ENCODE results near the gene AKAP12. TPM values are rescaled to one million over a fixed set of nuclear protein-coding genes. Genes with fewer than 3 reads are reported as not detected.

Gene AKAP12
- total and polyA plus RNA-seq, 2 donors (not counting 1 experiment from before 2014, with no cell fraction given) = 0.04 to 0.22 TPM

GRCh38 chr6:151370509-151371078, 130.8 kb downstream of the AKAP12 start:
- Histone ChIP-seq H3K9ac (ENCODE audit: low read length) (no peak overlapping the region), H3K4me2 (replicated peaks; ENCODE audit: low read depth, low read length, poor library complexity, severe bottlenecking) (no peak overlapping the region), H3K27me3 (replicated peaks in 1 of 4; ENCODE audit: control extremely low read depth in 1 of 4, control insufficient read depth in 3 of 4, insufficient read depth in 4 of 4, low read length in 3 of 4) (no peaks in the 10 kb centered on the region), H3K4me1 (ENCODE audit: control insufficient read depth in 2 of 2, insufficient read depth in 2 of 2, low read length in 2 of 2) (peaks cover 12% of the 10 kb centered on the region in 2 donors), H3K4me3 (ENCODE audit: control extremely low read depth in 1 of 5, extremely low read depth in 1 of 5, insufficient read depth in 1 of 5, low read depth in 2 of 5, low read length in 4 of 5) (no peak overlapping the region), H3K9me3 (ENCODE audit: control extremely low read depth in 1 of 3, control insufficient read depth in 2 of 3, insufficient read depth in 1 of 3, low read length in 2 of 3) (no peaks in the 10 kb centered on the region), H4K20me1 (ENCODE audit: control insufficient read depth, insufficient read depth, low read length, poor library complexity, severe bottlenecking) (peaks cover 43% of the 10 kb centered on the region), H3K36me3 (replicated peaks in 1 of 2; ENCODE audit: control extremely low read depth in 1 of 2, control insufficient read depth in 1 of 2, extremely low read depth in 1 of 2, insufficient read depth in 2 of 2, low read length in 1 of 2) (peaks cover 0 to 50% of the 10 kb centered on the region in 2 experiments), H3K27ac (ENCODE audit: low read length in 2 of 2) (no peak overlapping the region), H3K79me2 (ENCODE audit: control insufficient read depth, insufficient read depth, low read length) (peaks cover 52% of the 10 kb centered on the region), H2AFZ (ENCODE audit: insufficient read depth, low read depth, low read length, poor library complexity, severe bottlenecking) (no peak overlapping the region)
- Mint-ChIP-seq H3K9me3 (ENCODE audit: insufficient read depth) (no peaks in the 10 kb centered on the region), H3K4me3 (no peak overlapping the region), H3K27ac (no peak overlapping the region), H3K27me3 (no peaks in the 10 kb centered on the region), H3K4me1 (peaks cover 17% of the 10 kb centered on the region)
- TF ChIP-seq CTCF (IDR thresholded peaks at IDR 0.05) (no peak), EZH2 (IDR thresholded peaks at IDR 0.05; ENCODE audit: borderline replicate concordance, insufficient read depth, low read depth, low read length, poor library complexity, severe bottlenecking) (no peak)
- CTCF ChIA-PET = interaction anchor here (0.7 to 0.8 kb wide), 2 partner anchors 13 to 36 kb away, joined by 3 read pairs; no protein-coding TSS in a partner anchor
- DNase-seq (no peak), ATAC-seq (ENCODE audit: low read depth) (no peak)
- 97% methylated on average over 4 of the region's 6 CpGs for WGBS (ENCODE audit: insufficient coverage)
- POLR2A ChIA-PET = no interaction called here
- intact Hi-C loops (cut with micrococcal nuclease) = no loop called here

- H3K4me2 ChIP-seq (replicated peaks; ENCODE audit: low read depth, low read length, poor library complexity, severe bottlenecking) = no peak overlapping the region
- H3K79me2 ChIP-seq (ENCODE audit: control insufficient read depth, insufficient read depth, low read length) = peaks cover 68% of the 10 kb centered on the region
- Mint-ChIP-seq H3K9me3 (ENCODE audit: insufficient read depth) (no peaks in the 10 kb centered on the region), H3K4me1 (peaks cover 33% of the 10 kb centered on the region), H3K27me3 (no peaks in the 10 kb centered on the region), H3K27ac (no peak overlapping the region), H3K4me3 (no peak overlapping the region)
- ATAC-seq (ENCODE audit: low read depth) (no peak), DNase-seq (no peak)
- H3K36me3 ChIP-seq (replicated peaks in 1 of 2; ENCODE audit: control extremely low read depth in 1 of 2, control insufficient read depth in 1 of 2, extremely low read depth in 1 of 2, insufficient read depth in 2 of 2, low read length in 1 of 2) = peaks cover 0 to 39% of the 10 kb centered on the region in 2 experiments
- H3K4me1 ChIP-seq (ENCODE audit: control insufficient read depth in 2 of 2, insufficient read depth in 2 of 2, low read length in 2 of 2) = peaks cover 27% of the 10 kb centered on the region in 2 donors
- POLR2A ChIA-PET = no interaction called here
- no peak overlapping the region for H3K4me3 ChIP-seq (ENCODE audit: control extremely low read depth in 1 of 5, extremely low read depth in 1 of 5, insufficient read depth in 1 of 5, low read depth in 2 of 5, low read length in 4 of 5)
- H3K27me3 ChIP-seq (replicated peaks in 1 of 4; ENCODE audit: control extremely low read depth in 1 of 4, control insufficient read depth in 3 of 4, insufficient read depth in 4 of 4, low read length in 3 of 4) = no peaks in the 10 kb centered on the region
- H3K9ac ChIP-seq (ENCODE audit: low read length) = no peak overlapping the region
- no peak overlapping the region for H2AFZ ChIP-seq (ENCODE audit: insufficient read depth, low read depth, low read length, poor library complexity, severe bottlenecking)
- no peak overlapping the region for H3K27ac ChIP-seq (ENCODE audit: low read length in 2 of 2)
- H4K20me1 ChIP-seq (ENCODE audit: control insufficient read depth, insufficient read depth, low read length, poor library complexity, severe bottlenecking) = peaks cover 56% of the 10 kb centered on the region
- intact Hi-C loops (cut with micrococcal nuclease) = no loop called here
- WGBS (ENCODE audit: insufficient coverage) = 63% methylated on average over 5 of the region's 5 CpGs
- no peak for TF ChIP-seq EZH2 (IDR thresholded peaks at IDR 0.05; ENCODE audit: borderline replicate concordance, insufficient read depth, low read depth, low read length, poor library complexity, severe bottlenecking)
- no peak for TF ChIP-seq CTCF (IDR thresholded peaks at IDR 0.05)
- CTCF ChIA-PET = no interaction called here
- H3K9me3 ChIP-seq (ENCODE audit: control extremely low read depth in 1 of 3, control insufficient read depth in 2 of 3, insufficient read depth in 1 of 3, low read length in 2 of 3) = no peaks in the 10 kb centered on the region
These were observed 132.4 kb downstream of the AKAP12 start for GRCh38 chr6:151372164-151372563.

Data from B cell (primary cell).